Fibroblast of the aortic adventitia (primary cell): ENCODE results near the gene SRSF12. TPM values are rescaled to one million over a fixed set of nuclear protein-coding genes. Genes with fewer than 3 reads are reported as not detected.
A peak's percentile ranks its signal among the peaks of the same experiment; 100 is the strongest.

Source experiments
- DNase-seq: peaks from one replicate; pipeline ENCODE4 v3.0.0-alpha.2; 2010; ENCODE audit warnings: low read depth
- H3K4me3 ChIP-seq: 2 replicates; pipeline ENCODE4 v1.5.1; 2011; ENCODE audit warnings: low read depth, mild to moderate bottlenecking, control low read depth, low read length, moderate library complexity
- total RNA-seq: library from RNA; depleted of rRNA; stranded (reverse); fragments of >200 nt; gene quantifications from 2 replicates; pipeline ENCODE4 v1.2.3, GENCODE V29; 2012; ENCODE audit warnings: low replicate concordance
- TF ChIP-seq, protein P1 (sequence below): IDR thresholded peaks from 2 replicates; pipeline ENCODE4 v1.5.1; 2011; ENCODE audit warnings: mild to moderate bottlenecking, low read length, control low read depth, inconsistent platforms; ENCODE audit not compliant: insufficient read depth

The SRSF12 gene
- total RNA-seq, 1 donor: 0.09 TPM

DNA sequence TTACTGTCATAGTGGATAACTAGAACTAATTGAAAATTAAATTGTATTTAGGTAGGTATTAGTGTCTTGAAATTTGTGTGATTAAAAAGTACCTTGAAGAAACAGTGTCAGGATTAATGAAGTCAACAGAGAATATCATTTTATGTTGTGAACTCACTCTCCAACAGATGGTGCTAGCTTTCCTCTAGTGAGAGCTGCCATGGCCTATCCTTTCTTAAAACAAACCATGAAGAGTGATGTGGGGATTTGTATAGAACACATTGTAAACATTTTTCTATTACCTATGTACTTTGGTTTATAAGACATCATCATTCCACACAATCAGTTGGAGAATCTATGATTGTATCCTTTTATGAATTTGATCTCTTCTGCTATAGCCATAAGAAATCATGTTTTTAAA, 4.8 kb upstream of the SRSF12 start:
- no peak overlapping the region for H3K4me3 ChIP-seq
- TF ChIP-seq, protein P1, sequence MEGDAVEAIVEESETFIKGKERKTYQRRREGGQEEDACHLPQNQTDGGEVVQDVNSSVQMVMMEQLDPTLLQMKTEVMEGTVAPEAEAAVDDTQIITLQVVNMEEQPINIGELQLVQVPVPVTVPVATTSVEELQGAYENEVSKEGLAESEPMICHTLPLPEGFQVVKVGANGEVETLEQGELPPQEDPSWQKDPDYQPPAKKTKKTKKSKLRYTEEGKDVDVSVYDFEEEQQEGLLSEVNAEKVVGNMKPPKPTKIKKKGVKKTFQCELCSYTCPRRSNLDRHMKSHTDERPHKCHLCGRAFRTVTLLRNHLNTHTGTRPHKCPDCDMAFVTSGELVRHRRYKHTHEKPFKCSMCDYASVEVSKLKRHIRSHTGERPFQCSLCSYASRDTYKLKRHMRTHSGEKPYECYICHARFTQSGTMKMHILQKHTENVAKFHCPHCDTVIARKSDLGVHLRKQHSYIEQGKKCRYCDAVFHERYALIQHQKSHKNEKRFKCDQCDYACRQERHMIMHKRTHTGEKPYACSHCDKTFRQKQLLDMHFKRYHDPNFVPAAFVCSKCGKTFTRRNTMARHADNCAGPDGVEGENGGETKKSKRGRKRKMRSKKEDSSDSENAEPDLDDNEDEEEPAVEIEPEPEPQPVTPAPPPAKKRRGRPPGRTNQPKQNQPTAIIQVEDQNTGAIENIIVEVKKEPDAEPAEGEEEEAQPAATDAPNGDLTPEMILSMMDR: peak; percentile 50
- peak; percentile 52 for DNase-seq

DNA sequence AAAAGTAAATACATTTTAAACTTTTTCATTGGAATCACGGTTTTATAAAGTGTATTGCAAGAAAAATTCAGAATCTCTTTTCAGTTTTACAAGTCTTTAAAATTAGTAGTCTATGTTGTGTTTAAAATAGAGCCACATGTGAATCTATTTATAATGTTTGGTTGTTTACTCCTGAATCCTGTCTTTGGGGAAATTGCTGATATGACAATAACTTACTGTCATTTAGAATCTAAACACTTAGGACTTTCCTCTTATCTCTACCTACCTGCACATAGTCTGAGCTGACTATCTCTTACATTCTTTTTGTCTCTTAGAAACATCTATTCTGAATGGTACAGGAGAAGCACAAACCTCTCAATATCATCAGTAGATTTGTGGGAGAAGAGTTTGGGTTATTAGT, 4.1 kb upstream of the SRSF12 start:
- TF ChIP-seq, protein P1: no peak
- no peak overlapping the region for H3K4me3 ChIP-seq
- no peak for DNase-seq

DNA sequence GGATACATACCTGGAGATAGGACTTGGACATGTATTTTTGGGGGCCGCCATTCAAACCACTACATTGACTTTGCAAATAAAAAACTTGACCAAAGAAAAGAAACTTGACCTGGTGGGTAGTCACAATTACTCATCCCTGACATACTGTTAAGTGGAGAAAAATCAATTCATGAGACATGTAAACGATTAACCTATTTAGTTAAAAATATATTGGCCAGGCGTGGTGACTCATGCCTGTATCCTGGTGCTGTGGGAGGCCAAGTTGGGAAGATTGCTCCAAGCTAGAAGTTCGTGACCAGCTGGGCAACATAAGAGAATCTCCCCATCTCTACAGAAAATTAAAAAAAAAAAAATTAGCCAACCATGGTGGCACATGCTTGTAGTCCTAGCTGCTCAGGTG, 2.5 kb upstream of the SRSF12 start:
- no peak overlapping the region for H3K4me3 ChIP-seq
- peak; percentile 11 for DNase-seq
- TF ChIP-seq, protein P1: no peak

DNA sequence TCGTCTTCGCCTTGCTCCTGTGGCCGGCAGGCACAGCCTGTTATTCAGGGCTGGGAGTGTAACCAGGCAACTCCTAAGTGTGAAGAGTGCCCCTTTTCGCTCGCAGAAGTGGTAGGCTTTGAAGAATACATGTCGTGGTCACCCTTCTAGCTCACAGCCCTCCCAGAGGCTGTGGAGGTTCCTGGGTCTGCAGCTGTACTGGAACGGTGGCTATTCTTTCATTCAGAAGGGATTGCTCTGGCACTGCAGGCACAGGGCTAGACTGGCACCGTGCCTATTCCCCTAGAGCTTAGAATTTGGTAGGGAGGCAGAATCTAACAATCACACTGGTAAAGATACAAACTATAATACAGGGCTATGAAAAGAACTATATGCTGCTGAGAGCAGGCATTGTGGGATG, 1.1 kb upstream of the SRSF12 start:
- no peak for DNase-seq

DNA sequence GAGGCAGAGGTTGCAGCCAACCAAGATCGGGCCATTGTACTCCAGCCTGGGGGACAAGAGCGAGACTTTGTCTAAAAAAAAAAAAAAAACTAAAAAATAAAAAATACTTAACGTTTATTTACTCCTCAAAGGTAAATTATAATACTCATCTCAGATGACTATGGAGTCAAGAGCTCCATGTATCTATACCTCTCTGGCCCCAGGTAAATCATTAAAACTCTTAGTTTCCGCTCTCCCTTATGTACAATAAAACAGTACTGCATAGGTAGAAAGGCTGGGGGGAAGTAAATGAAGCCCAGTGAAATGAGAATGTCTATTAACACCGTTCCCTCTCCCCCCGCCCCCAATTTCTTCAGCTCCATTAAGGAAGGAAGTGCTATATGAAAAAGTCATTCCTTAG, 1.2 kb downstream of the SRSF12 start:
- TF ChIP-seq, protein P1: no peak
- H3K4me3 ChIP-seq: peak overlapping the region; percentile 58
- DNase-seq: no peak

More for the DNA sequence above, 1.1 kb upstream of the SRSF12 start:
- H3K4me3 ChIP-seq: no peak overlapping the region
- TF ChIP-seq, protein P1: no peak

DNA sequence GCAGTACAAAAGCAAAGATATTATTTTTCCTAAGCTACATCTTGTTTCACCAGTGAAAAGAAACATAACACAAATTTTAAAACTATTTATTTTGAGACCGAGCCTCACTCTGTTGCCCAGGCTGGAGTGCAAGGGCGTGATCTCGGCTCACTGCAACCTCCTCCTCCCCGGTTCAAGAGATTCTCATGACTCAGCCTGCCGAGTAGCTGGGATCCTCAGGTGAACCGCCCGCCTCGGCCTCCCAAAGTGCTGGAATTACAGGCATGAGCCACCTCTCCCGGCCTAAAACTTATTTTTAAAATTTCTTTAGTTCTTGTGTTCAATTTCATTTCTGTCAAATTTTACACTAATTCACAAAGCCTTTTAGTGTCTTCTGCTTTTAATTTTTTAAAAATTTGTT, 5.9 kb downstream of the SRSF12 start:
- no peak overlapping the region for H3K4me3 ChIP-seq
- no peak for DNase-seq
- TF ChIP-seq, protein P1: no peak

DNA sequence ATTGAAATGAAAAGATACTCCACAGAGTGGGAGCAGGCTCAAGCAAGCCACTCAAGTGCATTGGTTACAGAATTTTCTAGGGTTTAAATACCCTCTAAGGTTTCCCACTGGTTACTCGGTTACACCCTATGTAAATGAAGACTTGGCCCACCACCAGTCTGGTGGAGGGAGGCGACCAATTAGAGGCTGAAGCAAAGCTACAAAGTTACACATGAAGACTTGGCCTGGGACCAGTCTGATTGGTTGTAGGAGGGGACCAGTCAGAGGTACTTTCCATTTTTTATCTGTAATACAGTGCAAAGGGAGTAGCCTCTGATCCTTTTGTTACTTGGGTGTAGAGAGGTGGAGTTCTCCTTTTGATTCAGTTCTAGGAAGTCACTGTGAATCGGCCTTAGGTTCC, 7.6 kb downstream of the SRSF12 start:
- DNase-seq: no peak
- TF ChIP-seq, protein P1: no peak
- H3K4me3 ChIP-seq: no peak overlapping the region
